ENCODE data around the gene TUBAL3. TPM values are rescaled to one million over a fixed set of nuclear protein-coding genes. Genes with fewer than 3 reads are reported as not detected.

Gene TUBAL3
- polyA plus RNA-seq, 1 experiment, result not detected

DNA sequence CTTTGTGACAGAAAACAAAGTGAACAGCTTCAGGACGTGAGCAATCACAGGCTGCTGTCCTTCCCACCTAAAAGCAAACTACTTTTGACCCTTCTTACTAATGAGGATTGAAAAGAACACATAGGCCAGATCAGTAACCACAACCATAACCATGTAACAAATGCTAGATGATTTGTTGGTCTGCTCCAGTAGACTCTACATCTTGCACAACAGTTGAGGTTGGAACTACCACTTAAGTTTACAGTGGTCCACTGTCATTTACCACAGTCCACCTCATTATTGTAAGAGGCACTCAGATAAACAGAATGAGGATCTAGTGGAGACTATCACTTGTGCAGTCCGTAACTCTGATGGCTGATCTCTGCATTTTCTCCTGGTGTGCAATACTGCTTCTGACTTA lies 35.6 kb upstream of the TUBAL3 start:
- ChIA-PET CTCF (interaction anchor here (0.8 to 17.5 kb wide), 5 partner anchors 21 to 186 kb away, joined by 3 to 493 read pairs (median 3); no protein-coding TSS in a partner anchor), POLR2A (no interaction called here)
- no peak for DNase-seq (ENCODE audit: low read depth)
- TF ChIP-seq, protein P1, sequence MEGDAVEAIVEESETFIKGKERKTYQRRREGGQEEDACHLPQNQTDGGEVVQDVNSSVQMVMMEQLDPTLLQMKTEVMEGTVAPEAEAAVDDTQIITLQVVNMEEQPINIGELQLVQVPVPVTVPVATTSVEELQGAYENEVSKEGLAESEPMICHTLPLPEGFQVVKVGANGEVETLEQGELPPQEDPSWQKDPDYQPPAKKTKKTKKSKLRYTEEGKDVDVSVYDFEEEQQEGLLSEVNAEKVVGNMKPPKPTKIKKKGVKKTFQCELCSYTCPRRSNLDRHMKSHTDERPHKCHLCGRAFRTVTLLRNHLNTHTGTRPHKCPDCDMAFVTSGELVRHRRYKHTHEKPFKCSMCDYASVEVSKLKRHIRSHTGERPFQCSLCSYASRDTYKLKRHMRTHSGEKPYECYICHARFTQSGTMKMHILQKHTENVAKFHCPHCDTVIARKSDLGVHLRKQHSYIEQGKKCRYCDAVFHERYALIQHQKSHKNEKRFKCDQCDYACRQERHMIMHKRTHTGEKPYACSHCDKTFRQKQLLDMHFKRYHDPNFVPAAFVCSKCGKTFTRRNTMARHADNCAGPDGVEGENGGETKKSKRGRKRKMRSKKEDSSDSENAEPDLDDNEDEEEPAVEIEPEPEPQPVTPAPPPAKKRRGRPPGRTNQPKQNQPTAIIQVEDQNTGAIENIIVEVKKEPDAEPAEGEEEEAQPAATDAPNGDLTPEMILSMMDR (IDR thresholded peaks at IDR 0.05; ENCODE audit: insufficient read depth, low read depth, low read length), result no peak
- Histone ChIP-seq H3K36me3 (ENCODE audit: control insufficient read depth, insufficient read depth, low read length) (no peaks in the 10 kb centered on the region), H3K27me3 (ENCODE audit: control insufficient read depth, insufficient read depth, low read length) (no peaks in the 10 kb centered on the region), H3K4me3 (ENCODE audit: low read depth, low read length) (no peak overlapping the region)

GRCh38 chr10:5435328-5435727 lies 30.7 kb upstream of the TUBAL3 start:
- DNase-seq (ENCODE audit: low read depth), result no peak
- Histone ChIP-seq H3K27me3 (ENCODE audit: control insufficient read depth, insufficient read depth, low read length) (no peaks in the 10 kb centered on the region), H3K36me3 (ENCODE audit: control insufficient read depth, insufficient read depth, low read length) (no peaks in the 10 kb centered on the region), H3K4me3 (ENCODE audit: low read depth, low read length) (no peak overlapping the region)
- TF ChIP-seq, protein P1 (IDR thresholded peaks at IDR 0.05; ENCODE audit: insufficient read depth, low read depth, low read length), result no peak
- ChIA-PET CTCF (interaction anchor here (0.6 to 17.5 kb wide), 15 partner anchors 8 to 754 kb away, joined by 3 to 493 read pairs (median 4); partner anchors contain the start of gene AKR1E2), POLR2A (no interaction called here)

GRCh38 chr10:5434017-5434753 lies 29.6 kb upstream of the TUBAL3 start:
- Histone ChIP-seq H3K36me3 (ENCODE audit: control insufficient read depth, insufficient read depth, low read length) (no peaks in the 10 kb centered on the region), H3K4me3 (ENCODE audit: low read depth, low read length) (no peak overlapping the region), H3K27me3 (ENCODE audit: control insufficient read depth, insufficient read depth, low read length) (no peaks in the 10 kb centered on the region)
- TF ChIP-seq, protein P1 (IDR thresholded peaks at IDR 0.05; ENCODE audit: insufficient read depth, low read depth, low read length), result peak; percentile 73
- DNase-seq (ENCODE audit: low read depth), result no peak
- POLR2A ChIA-PET, result no interaction called here
- CTCF ChIA-PET, result interaction anchor here (0.7 to 17.5 kb wide), 17 partner anchors 8 to 621 kb away, joined by 3 to 493 read pairs (median 5); no protein-coding TSS in a partner anchor

DNA sequence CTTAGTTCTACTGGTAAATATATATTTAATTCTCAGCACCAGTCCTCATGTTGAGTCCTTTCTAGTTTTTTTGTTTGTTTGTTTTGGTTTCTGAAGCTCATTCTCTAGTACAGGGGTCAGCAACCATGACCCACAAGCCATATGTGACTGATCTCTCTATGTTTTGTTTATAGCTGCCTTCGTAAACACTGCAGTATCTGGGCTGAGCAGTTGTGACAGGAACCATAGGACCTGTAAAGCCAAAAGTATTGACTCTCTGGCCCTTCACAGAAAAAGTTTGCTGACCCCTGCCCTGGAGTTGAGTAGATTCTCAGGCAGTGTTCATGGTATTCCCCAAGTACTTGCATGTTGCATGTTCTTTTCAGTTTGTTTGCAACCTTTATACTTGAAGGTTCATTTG lies 28.6 kb upstream of the TUBAL3 start:
- Histone ChIP-seq H3K36me3 (ENCODE audit: control insufficient read depth, insufficient read depth, low read length) (no peaks in the 10 kb centered on the region), H3K4me3 (ENCODE audit: low read depth, low read length) (no peak overlapping the region), H3K27me3 (ENCODE audit: control insufficient read depth, insufficient read depth, low read length) (no peaks in the 10 kb centered on the region)
- DNase-seq (ENCODE audit: low read depth), result no peak
- ChIA-PET CTCF (interaction anchor here (0.9 to 17.5 kb wide), 10 partner anchors 9 to 620 kb away, joined by 4 to 493 read pairs (median 11); no protein-coding TSS in a partner anchor), POLR2A (no interaction called here)
- TF ChIP-seq, protein P1 (IDR thresholded peaks at IDR 0.05; ENCODE audit: insufficient read depth, low read depth, low read length), result no peak

DNA sequence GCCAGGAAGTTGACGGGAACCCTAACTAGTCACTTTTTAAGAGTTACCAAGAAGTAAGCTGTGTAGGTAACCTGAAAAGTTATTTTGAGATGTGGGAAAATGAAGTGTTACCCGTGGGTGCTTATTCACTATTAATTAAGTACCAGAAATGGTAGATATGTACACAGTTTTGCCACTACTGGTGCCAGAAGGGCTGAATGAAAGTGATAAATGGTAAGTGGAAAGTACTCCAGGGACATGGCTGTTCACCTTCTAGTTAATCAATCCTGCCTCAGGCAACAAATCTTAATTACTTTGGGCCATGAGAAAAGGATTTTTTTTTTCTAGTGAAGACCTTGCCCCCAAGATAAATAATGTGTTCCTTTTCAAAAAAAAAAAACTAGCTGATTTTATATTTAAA lies 23.5 kb upstream of the TUBAL3 start:
- DNase-seq (ENCODE audit: low read depth), result no peak
- POLR2A ChIA-PET, result no interaction called here
- TF ChIP-seq, protein P1 (IDR thresholded peaks at IDR 0.05; ENCODE audit: insufficient read depth, low read depth, low read length), result no peak
- no peaks in the 10 kb centered on the region for H3K36me3 ChIP-seq (ENCODE audit: control insufficient read depth, insufficient read depth, low read length)
- CTCF ChIA-PET, result interaction anchor here (0.9 to 1.6 kb wide), 4 partner anchors 14 to 614 kb away, joined by 3 to 5 read pairs (median 4); no protein-coding TSS in a partner anchor
- H3K4me3 ChIP-seq (ENCODE audit: low read depth, low read length), result no peak overlapping the region
- H3K27me3 ChIP-seq (ENCODE audit: control insufficient read depth, insufficient read depth, low read length), result no peaks in the 10 kb centered on the region

All from BJ (cell line).